ENCODE measurements around the gene ALDH1B1. TPM values are rescaled to one million over a fixed set of nuclear protein-coding genes. Genes with fewer than 3 reads are reported as not detected.

Gene ALDH1B1
- total RNA-seq, 1 experiment from 2014 or later = 13.1 TPM

- H4K20me1 ChIP-seq (ENCODE audit: insufficient read depth) = no peaks in the 10 kb centered on the region
- TF ChIP-seq CTCF (conservative IDR thresholded peaks at IDR 0.05) (no peak), EZH2 (IDR thresholded peaks at IDR 0.05; ENCODE audit: low read depth) (no peak)
- H3K27ac ChIP-seq = no peak overlapping the region
- H3K9me2 ChIP-seq (ENCODE audit: insufficient read depth) = no peaks in the 10 kb centered on the region
- no peaks in the 10 kb centered on the region for H3K79me2 ChIP-seq (ENCODE audit: low read depth)
- H3K9me3 ChIP-seq (ENCODE audit: insufficient read depth, low read depth) = no peaks in the 10 kb centered on the region
- ChIA-PET CTCF (no interaction called here), POLR2A (ENCODE audit: unreplicated experiment) (interaction anchor here (0.8 kb wide), 1 partner anchor 832 kb away, joined by 6 read pairs; no protein-coding TSS in a partner anchor)
- H3K4me3 ChIP-seq = no peak overlapping the region
- no peak overlapping the region for H2AFZ ChIP-seq
- no TSS peak for BruUV-seq (replicated peaks)
- no peaks in the 10 kb centered on the region for H3F3A ChIP-seq (ENCODE audit: insufficient read depth, low read depth)
- DNase-seq = no peak
- intact Hi-C loops (cut with micrococcal nuclease; ENCODE audit: unreplicated experiment) = no loop called here
- no peaks in the 10 kb centered on the region for H3K36me3 ChIP-seq (ENCODE audit: low read depth)
- no peaks in the 10 kb centered on the region for H3K27me3 ChIP-seq (ENCODE audit: insufficient read depth, low read depth)
- H3K4me1 ChIP-seq (replicated peaks; ENCODE audit: insufficient read depth) = no peaks in the 10 kb centered on the region
- H3K4me2 ChIP-seq = no peak overlapping the region
These were observed 13.3 kb downstream of the ALDH1B1 start for GRCh38 chr9:38405785-38406184.

- H4K20me1 ChIP-seq (ENCODE audit: insufficient read depth) = no peaks in the 10 kb centered on the region
- H3K9me3 ChIP-seq (ENCODE audit: insufficient read depth, low read depth) = no peaks in the 10 kb centered on the region
- H3F3A ChIP-seq (ENCODE audit: insufficient read depth, low read depth) = no peaks in the 10 kb centered on the region
- H3K4me2 ChIP-seq = no peak overlapping the region
- H3K79me2 ChIP-seq (ENCODE audit: low read depth) = no peaks in the 10 kb centered on the region
- H3K36me3 ChIP-seq (ENCODE audit: low read depth) = no peaks in the 10 kb centered on the region
- no peaks in the 10 kb centered on the region for H3K27me3 ChIP-seq (ENCODE audit: insufficient read depth, low read depth)
- BruUV-seq (replicated peaks) = no TSS peak
- no peak for DNase-seq
- ChIA-PET POLR2A (ENCODE audit: unreplicated experiment) (no interaction called here), CTCF (no interaction called here)
- no peaks in the 10 kb centered on the region for H3K9me2 ChIP-seq (ENCODE audit: insufficient read depth)
- H3K27ac ChIP-seq = no peak overlapping the region
- no peak for TF ChIP-seq EZH2 (IDR thresholded peaks at IDR 0.05; ENCODE audit: low read depth)
- no peak for TF ChIP-seq CTCF (conservative IDR thresholded peaks at IDR 0.05)
- no peaks in the 10 kb centered on the region for H3K4me1 ChIP-seq (replicated peaks; ENCODE audit: insufficient read depth)
- no peak overlapping the region for H2AFZ ChIP-seq
- no peak overlapping the region for H3K4me3 ChIP-seq
- intact Hi-C loops (cut with micrococcal nuclease; ENCODE audit: unreplicated experiment) = no loop called here
These were observed 14.1 kb downstream of the ALDH1B1 start for GRCh38 chr9:38406476-38407186.

GRCh38 chr9:38408719-38409118 lies 16.2 kb downstream of the ALDH1B1 start:
- no peaks in the 10 kb centered on the region for H3K36me3 ChIP-seq (ENCODE audit: low read depth)
- H3K27ac ChIP-seq = no peak overlapping the region
- H3K79me2 ChIP-seq (ENCODE audit: low read depth) = no peaks in the 10 kb centered on the region
- H4K20me1 ChIP-seq (ENCODE audit: insufficient read depth) = no peaks in the 10 kb centered on the region
- no peaks in the 10 kb centered on the region for H3F3A ChIP-seq (ENCODE audit: insufficient read depth, low read depth)
- TF ChIP-seq EZH2 (IDR thresholded peaks at IDR 0.05; ENCODE audit: low read depth) = no peak
- peaks cover 4% of the 10 kb centered on the region; the same call in 1 of the 2 replicates for H3K27me3 ChIP-seq (ENCODE audit: insufficient read depth, low read depth)
- no peaks in the 10 kb centered on the region for H3K9me3 ChIP-seq (ENCODE audit: insufficient read depth, low read depth)
- CTCF ChIA-PET = interaction anchor here (0.6 kb wide), 1 partner anchor 29 kb away, joined by 5 read pairs; no protein-coding TSS in a partner anchor
- H3K4me2 ChIP-seq = no peak overlapping the region
- no peaks in the 10 kb centered on the region for H3K4me1 ChIP-seq (replicated peaks; ENCODE audit: insufficient read depth)
- POLR2A ChIA-PET (ENCODE audit: unreplicated experiment) = no interaction called here
- DNase-seq = no peak
- BruUV-seq (replicated peaks) = no TSS peak
- intact Hi-C loops (cut with micrococcal nuclease; ENCODE audit: unreplicated experiment) = no loop called here
- H3K9me2 ChIP-seq (ENCODE audit: insufficient read depth) = no peaks in the 10 kb centered on the region
- no peak overlapping the region for H3K4me3 ChIP-seq
- no peak overlapping the region for H2AFZ ChIP-seq

GRCh38 chr9:38412751-38413150 lies 20.2 kb downstream of the ALDH1B1 start:
- no peak for DNase-seq
- H3F3A ChIP-seq (ENCODE audit: insufficient read depth, low read depth) = no peaks in the 10 kb centered on the region
- H3K36me3 ChIP-seq (ENCODE audit: low read depth) = no peaks in the 10 kb centered on the region
- no peak overlapping the region for H3K27ac ChIP-seq
- H3K4me3 ChIP-seq = no peak overlapping the region
- no TSS peak for BruUV-seq (replicated peaks)
- TF ChIP-seq CTCF (conservative IDR thresholded peaks at IDR 0.05) (no peak), EZH2 (IDR thresholded peaks at IDR 0.05; ENCODE audit: low read depth) (no peak)
- ChIA-PET POLR2A (ENCODE audit: unreplicated experiment) (no interaction called here), CTCF (no interaction called here)
- peaks cover 4% of the 10 kb centered on the region; the same call in 1 of the 2 replicates for H3K27me3 ChIP-seq (ENCODE audit: insufficient read depth, low read depth)
- H3K4me2 ChIP-seq = no peak overlapping the region
- H3K9me2 ChIP-seq (ENCODE audit: insufficient read depth) = no peaks in the 10 kb centered on the region
- H4K20me1 ChIP-seq (ENCODE audit: insufficient read depth) = no peaks in the 10 kb centered on the region
- no peaks in the 10 kb centered on the region for H3K9me3 ChIP-seq (ENCODE audit: insufficient read depth, low read depth)
- no peak overlapping the region for H2AFZ ChIP-seq
- no peaks in the 10 kb centered on the region for H3K79me2 ChIP-seq (ENCODE audit: low read depth)
- intact Hi-C loops (cut with micrococcal nuclease; ENCODE audit: unreplicated experiment) = no loop called here
- H3K4me1 ChIP-seq (replicated peaks; ENCODE audit: insufficient read depth) = no peaks in the 10 kb centered on the region
